GM12878 (cell line): ENCODE data around the gene MYLK4. TPM values are rescaled to one million over a fixed set of nuclear protein-coding genes. Genes with fewer than 3 reads are reported as not detected.

Experiments used
- ATAC-seq: fragments of 200-7000 bp; cut with Tn5 transposase; 3 replicates; pipeline ENCODE4 v1.9.1; 2020; ENCODE audit warnings: mild to moderate bottlenecking, moderate library complexity
- BruUV-seq: library from RNA; stranded (reverse); fragments of 400-500 nt; replicated peaks from 2 replicates; lab custom pipeline; 2021; lab: Mats Ljungman, UMichigan
- CTCF ChIA-PET: fragments of 300-600 bp; sonication (Branson Sonifier 250); formaldehyde crosslinking; extraction: SDS; loops from one replicate; lab custom pipeline; 2021; ENCODE audit warnings: inconsistent platforms; lab: Yijun Ruan, JAX
- POLR2A ChIA-PET: fragments of 350-600 bp; formaldehyde crosslinking; extraction: SDS; loops from one replicate; lab custom pipeline; 2021; ENCODE audit warnings: inconsistent platforms; lab: Charles Lee
- RAD21 ChIA-PET: fragments of 300-600 bp; sonication (Branson Sonifier 250); formaldehyde crosslinking; loops from one replicate; lab custom pipeline; 2023; ENCODE audit warnings: antibody characterized with exemption; ENCODE audit not compliant: unreplicated experiment; lab: Charles Lee
- SMC1A ChIA-PET: fragments of 300-600 bp; sonication (Branson Sonifier 250); formaldehyde crosslinking; loops from one replicate; lab custom pipeline; 2023; ENCODE audit not compliant: unreplicated experiment, uncharacterized antibody; lab: Charles Lee
- DNase-seq: peaks from one replicate; pipeline ENCODE4 v3.0.0-alpha.2; 2011; ENCODE audit warnings: low read depth, low spot score
- FAIRE-seq: peaks from 3 replicates; lab custom pipeline; 2011; peaks lifted over from hg19 to GRCh38; lab: Jason Lieb, UNC
- H2AFZ ChIP-seq: 2 replicates; pipeline ENCODE4 v1.6.0; 2011; ENCODE audit warnings: low read depth, low read length, control low read depth; ENCODE audit not compliant: control insufficient read depth
- H3K27ac ChIP-seq: 2 replicates; pipeline ENCODE4 v1.5.1; 2011; ENCODE audit warnings: control low read depth; ENCODE audit not compliant: control insufficient read depth, insufficient read depth
- H3K27me3 ChIP-seq, 2 experiments: replicated peaks in 1 of 2; 2 replicates each; pipeline versions ENCODE4 v1.6.0 to v1.6.1; 2011; ENCODE audit warnings: low read length in 1 of 2; ENCODE audit not compliant: control insufficient read depth in 2 of 2, insufficient read depth in 2 of 2
- H3K36me3 ChIP-seq, 2 experiments: 2 replicates each; pipeline ENCODE4 v1.5.1; 2011; ENCODE audit warnings: low read length in 1 of 2; ENCODE audit not compliant: control insufficient read depth in 2 of 2, insufficient read depth in 2 of 2
- H3K4me1 ChIP-seq: 2 replicates; pipeline ENCODE4 v1.6.1; 2011; ENCODE audit warnings: mild to moderate bottlenecking, low read length, moderate library complexity, mixed read lengths; ENCODE audit not compliant: control insufficient read depth, insufficient read depth
- H3K4me2 ChIP-seq: 2 replicates; pipeline ENCODE4 v1.6.0; 2011; ENCODE audit warnings: control low read depth; ENCODE audit not compliant: control insufficient read depth, insufficient read depth
- H3K4me3 ChIP-seq: fragments of 200-600 bp; sonication (generic); 2 replicates; pipeline ENCODE4 v1.5.1; 2016
- H3K79me2 ChIP-seq: 2 replicates; pipeline ENCODE4 v1.6.0; 2011; ENCODE audit warnings: low read length; ENCODE audit not compliant: control insufficient read depth, insufficient read depth
- H3K9ac ChIP-seq: 2 replicates; pipeline ENCODE4 v1.8.0; 2011; ENCODE audit warnings: low read length, control low read depth, mixed read lengths; ENCODE audit not compliant: control insufficient read depth, insufficient read depth
- H3K9me3 ChIP-seq: replicated peaks from 3 replicates; pipeline ENCODE4 v1.5.1; 2011; ENCODE audit warnings: mild to moderate bottlenecking, low read length; ENCODE audit not compliant: control insufficient read depth, insufficient read depth
- H4K20me1 ChIP-seq: 2 replicates; pipeline ENCODE4 v1.6.0; 2011; ENCODE audit not compliant: control insufficient read depth, insufficient read depth
- BCL3 ChIP-seq: IDR thresholded peaks from 2 replicates; pipeline ENCODE4 v1.6.1; 2011; ENCODE audit warnings: borderline replicate concordance, low read depth, mild to moderate bottlenecking, moderate library complexity, low read length; ENCODE audit not compliant: insufficient read depth, poor library complexity, severe bottlenecking
- BHLHE40 ChIP-seq, 2 experiments: fragments of 450-650 bp in 1 of 2; IDR thresholded peaks; 2 replicates each; pipeline ENCODE4 v1.6.1; 2011 to 2017; ENCODE audit warnings: low read depth in 2 of 2, borderline replicate concordance in 1 of 2, improper control_type of control experiment in 1 of 2, low read length in 1 of 2, mild to moderate bottlenecking in 1 of 2
- CHD4 ChIP-seq: fragments of 200-600 bp; sonication (generic); IDR thresholded peaks from 2 replicates; pipeline ENCODE4 v1.6.1; 2016; ENCODE audit warnings: mild to moderate bottlenecking
- EED ChIP-seq: sonication (generic); IDR thresholded peaks from 2 replicates; pipeline ENCODE4 v1.6.1; 2016; ENCODE audit warnings: antibody characterized with exemption, low read depth
- GABPA ChIP-seq: IDR thresholded peaks from 2 replicates; pipeline ENCODE4 v1.6.1; 2014; ENCODE audit warnings: antibody characterized with exemption, low read depth, mild to moderate bottlenecking, inconsistent platforms
- HSF1 ChIP-seq: fragments of 150-350 bp; IDR thresholded peaks from 2 replicates; pipeline ENCODE4 v1.6.1; 2014; ENCODE audit warnings: mild to moderate bottlenecking, low read depth, low read length
- IRF4 ChIP-seq: IDR thresholded peaks from 2 replicates; pipeline ENCODE4 v1.6.1; 2011; ENCODE audit warnings: low read depth, low read length
- LARP7 ChIP-seq: fragments of 450-650 bp; IDR thresholded peaks from 2 replicates; pipeline ENCODE4 v1.6.1; 2017; ENCODE audit warnings: mild to moderate bottlenecking
- MEF2A ChIP-seq: IDR thresholded peaks from 2 replicates; pipeline ENCODE4 v1.6.1; 2011; ENCODE audit warnings: low read depth, mild to moderate bottlenecking, low read length, moderate library complexity; ENCODE audit not compliant: insufficient read depth
- MXI1 ChIP-seq: fragments of 150-350 bp; IDR thresholded peaks from 2 replicates; pipeline ENCODE4 v1.6.1; 2011; ENCODE audit warnings: low read depth, mild to moderate bottlenecking, inconsistent platforms, low read length, improper control_type of control experiment
- NFXL1 ChIP-seq: fragments of 450-650 bp; IDR thresholded peaks from 2 replicates; pipeline ENCODE4 v1.6.1; 2017; ENCODE audit warnings: antibody characterized with exemption, mild to moderate bottlenecking, borderline replicate concordance
- NRF1 ChIP-seq: conservative IDR thresholded peaks from 2 replicates; pipeline ENCODE4 v1.6.1; 2011; ENCODE audit warnings: mild to moderate bottlenecking, low read depth, low read length, improper control_type of control experiment
- PKNOX1 ChIP-seq: fragments of 450-650 bp; IDR thresholded peaks from 2 replicates; pipeline ENCODE4 v1.6.1; 2016; ENCODE audit warnings: mild to moderate bottlenecking
- RELA ChIP-seq: fragments of 450-650 bp; IDR thresholded peaks from 2 replicates; pipeline ENCODE4 v1.8.0; 2014; ENCODE audit warnings: borderline replicate concordance; ENCODE audit not compliant: partially characterized antibody
- TARDBP ChIP-seq: IDR thresholded peaks from 2 replicates; pipeline ENCODE4 v1.6.1; 2016; ENCODE audit warnings: borderline replicate concordance
- TCF7 ChIP-seq: IDR thresholded peaks from 2 replicates; pipeline ENCODE4 v1.6.1; 2014; ENCODE audit warnings: antibody characterized with exemption, borderline replicate concordance
- YY1 ChIP-seq: IDR thresholded peaks from 2 replicates; pipeline ENCODE4 v1.6.1; 2011; ENCODE audit warnings: low read depth, mild to moderate bottlenecking, low read length
- in situ Hi-C: fragments of 300-500 bp; cut with MboI; formaldehyde crosslinking; loops from 9 replicates; pipeline ENCODE4 v1.14.3; 2018; ENCODE audit warnings: mixed read lengths
- intact Hi-C: fragments of 100-400 bp; cut with micrococcal nuclease; formaldehyde crosslinking; loops from one replicate; pipeline ENCODE4 v1.14.2; 2022; ENCODE audit not compliant: unreplicated experiment
- polyA plus RNA-seq, 11 experiments: library from polyadenylated mRNA; depleted of rRNA in 4 of 11; unstranded in 6 of 11; stranded (reverse) in 5 of 11; fragments of >200 nt; fragmentation: Nextera tagmentation in 4 of 11; fragmentation: Illumina TruSeq in 1 of 11; extraction: Ambion mirVana in 4 of 11; extraction: Trizol in 1 of 11; gene quantifications; 1 replicate in 1 of 11; 2 replicates in 10 of 11; pipeline versions ENCODE4 v1.2.1 to v1.2.3, GENCODE V29; 2011 to 2016; ENCODE audit warnings: inconsistent platforms in 2 of 11, missing spikeins in 2 of 11, low read depth in 1 of 11
- total RNA-seq, 4 experiments: library from RNA; depleted of rRNA in 3 of 4; stranded (reverse); fragments of >200 nt in 3 of 4; fragmentation: Illumina TruSeq in 1 of 4; extraction: Trizol in 1 of 4; gene quantifications; 2 replicates each; pipeline versions ENCODE4 v1.2.1 to v1.2.3, GENCODE V29; 2013 to 2021

The MYLK4 gene
- total and polyA plus RNA-seq, 10 of the 15 experiments (the other 5 are each of a cell fraction or from before 2014, with no cell fraction given) = under 0.01 to 0.09 (median 0.05) TPM; not detected in 1

GRCh38 chr6:2753743-2754142, 3.0 kb upstream of the MYLK4 start:
- H3K27me3 ChIP-seq = peaks cover 2 to 7% of the 10 kb centered on the region in 2 experiments; a peak in 2 of 4 replicates
- no TSS peak for BruUV-seq
- DNase-seq (no peak), ATAC-seq (no peak), FAIRE-seq (no peak)
- CTCF ChIA-PET = interaction anchor here (0.7 to 6.2 kb wide), 3 partner anchors 8 to 18 kb away, joined by 3 to 85 read pairs (median 5); no protein-coding TSS in a partner anchor
- no peaks in the 10 kb centered on the region for H4K20me1 ChIP-seq
- no peak for TF ChIP-seq GABPA
- no peak for TF ChIP-seq YY1
- no peak for TF ChIP-seq PKNOX1
- TF ChIP-seq MEF2A = no peak
- no peak for TF ChIP-seq TARDBP
- TF ChIP-seq NRF1 = no peak
- TF ChIP-seq RELA = no peak
- TF ChIP-seq TCF7 = no peak
- no peak for TF ChIP-seq BHLHE40 (IDR thresholded peaks at IDR 0.05; ENCODE audit: borderline replicate concordance in 1 of 2, low read depth in 2 of 2, low read length in 1 of 2)
- TF ChIP-seq BCL3 = no peak
- no peak for TF ChIP-seq HSF1
- TF ChIP-seq CHD4 = no peak
- TF ChIP-seq EED = no peak
- TF ChIP-seq NFXL1 = no peak
- TF ChIP-seq MXI1 = no peak
- TF ChIP-seq IRF4 = no peak
- no peak for TF ChIP-seq LARP7
- SMC1A ChIA-PET = no interaction called here
- no peak overlapping the region for H3K4me2 ChIP-seq
- H3K36me3 ChIP-seq = no peaks in the 10 kb centered on the region
- no peak overlapping the region for H3K4me3 ChIP-seq
- POLR2A ChIA-PET = no interaction called here
- intact Hi-C loops = no loop called here
- in situ Hi-C loops = loop anchor here (10.0 kb wide), 1 partner anchor 1159 kb away; no protein-coding TSS in a partner anchor
- H2AFZ ChIP-seq = no peak overlapping the region
- RAD21 ChIA-PET = no interaction called here
- no peaks in the 10 kb centered on the region for H3K79me2 ChIP-seq
- H3K9me3 ChIP-seq = no peaks in the 10 kb centered on the region
- no peak overlapping the region for H3K9ac ChIP-seq
- no peaks in the 10 kb centered on the region for H3K4me1 ChIP-seq
- no peak overlapping the region for H3K27ac ChIP-seq
